H1 (cell line): ENCODE data around the gene TM9SF1. TPM values are rescaled to one million over a fixed set of nuclear protein-coding genes. Genes with fewer than 3 reads are reported as not detected.

Experiments
- CTCF ChIA-PET: fragments of 300-600 bp; sonication (Branson Sonifier 250); formaldehyde crosslinking; loops from one replicate; lab custom pipeline; 2021; ENCODE audit not compliant: partially characterized antibody; lab: Charles Lee
- POLR2A ChIA-PET: fragments of 300-600 bp; sonication (Branson Sonifier 250); formaldehyde crosslinking; loops from one replicate; lab custom pipeline; 2021; ENCODE audit warnings: inconsistent platforms; ENCODE audit not compliant: partially characterized antibody; lab: Charles Lee
- DNase-seq, 2 experiments: peaks; one replicate each; pipeline versions ENCODE4 v3.0.0 to v3.0.0-alpha.2; 2010 to 2022; ENCODE audit warnings: low spot score in 2 of 2, low read depth in 1 of 2, mixed read lengths in 1 of 2
- FAIRE-seq: peaks from 2 replicates; lab custom pipeline; 2011; peaks lifted over from hg19 to GRCh38; lab: Jason Lieb, UNC
- H2AFZ ChIP-seq: 2 replicates; pipeline ENCODE4 v1.8.1; 2012; ENCODE audit warnings: low read length, inconsistent platforms
- H2AK5ac ChIP-seq: 2 replicates; pipeline ENCODE4 v1.6.1; 2013; ENCODE audit warnings: low read depth, low read length
- H2BK120ac ChIP-seq: replicated peaks from 2 replicates; pipeline ENCODE3; 2013; ENCODE audit warnings: low read depth, low read length, inconsistent platforms
- H2BK12ac ChIP-seq: 2 replicates; pipeline ENCODE4 v1.6.1; 2013; ENCODE audit warnings: low read depth, low read length
- H2BK15ac ChIP-seq: 2 replicates; pipeline ENCODE4 v1.6.1; 2013; ENCODE audit warnings: low read length
- H2BK20ac ChIP-seq: 2 replicates; pipeline ENCODE4 v1.6.1; 2013; ENCODE audit warnings: low read length
- H2BK5ac ChIP-seq: 2 replicates; pipeline ENCODE4 v1.6.1; 2013; ENCODE audit warnings: low read depth, low read length
- H3K14ac ChIP-seq: 2 replicates; pipeline ENCODE4 v1.6.1; 2013; ENCODE audit warnings: inconsistent platforms; ENCODE audit not compliant: insufficient read length
- H3K18ac ChIP-seq: 2 replicates; pipeline ENCODE4 v1.6.1; 2013; ENCODE audit warnings: low read length; ENCODE audit errors: extremely low read depth
- H3K23ac ChIP-seq: 2 replicates; pipeline ENCODE4 v1.6.1; 2013; ENCODE audit warnings: inconsistent platforms; ENCODE audit not compliant: insufficient read length
- H3K23me2 ChIP-seq: 2 replicates; pipeline ENCODE4 v1.6.1; 2013; ENCODE audit warnings: low read depth, low read length
- H3K27ac ChIP-seq: 2 replicates; pipeline ENCODE4 v1.6.1; 2011; ENCODE audit warnings: low read depth, low read length, inconsistent platforms
- H3K27me3 ChIP-seq, 4 experiments: replicated peaks in 1 of 4; 1 replicate in 1 of 4; 2 replicates in 3 of 4; pipeline versions ENCODE4 v1.6.1 to v1.8.1; 2011 to 2013; ENCODE audit warnings: low read length in 3 of 4, mild to moderate bottlenecking in 3 of 4, inconsistent platforms in 2 of 4, mixed read lengths in 2 of 4, moderate library complexity in 1 of 4; ENCODE audit not compliant: control insufficient read depth in 3 of 4, insufficient read depth in 3 of 4; ENCODE audit errors: extremely low read depth in 1 of 4
- H3K36me3 ChIP-seq, 4 experiments: 2 replicates each; pipeline versions ENCODE4 v1.6.1 to v1.8.1; 2011 to 2013; ENCODE audit warnings: mild to moderate bottlenecking in 4 of 4, low read length in 3 of 4, moderate library complexity in 2 of 4, control low read depth in 1 of 4, inconsistent platforms in 1 of 4; ENCODE audit not compliant: insufficient read depth in 4 of 4, control insufficient read depth in 2 of 4
- H3K4ac ChIP-seq: replicated peaks from 2 replicates; pipeline ENCODE3; 2013; ENCODE audit warnings: low read length, low read depth, mixed read lengths, inconsistent platforms; ENCODE audit not compliant: insufficient read length
- H3K4me1 ChIP-seq, 4 experiments: replicated peaks in 1 of 4; 1 replicate in 1 of 4; 2 replicates in 3 of 4; pipeline versions ENCODE4 v1.6.1 to v1.8.1; 2011 to 2013; ENCODE audit warnings: low read length in 3 of 4, inconsistent platforms in 2 of 4, mixed read lengths in 1 of 4; ENCODE audit not compliant: insufficient read depth in 4 of 4, control insufficient read depth in 3 of 4
- H3K4me2 ChIP-seq, 2 experiments: 2 replicates each; pipeline versions ENCODE4 v1.6.1 to v1.8.1; 2011 to 2013; ENCODE audit warnings: low read depth in 2 of 2, low read length in 2 of 2, control low read depth in 1 of 2, inconsistent platforms in 1 of 2, mild to moderate bottlenecking in 1 of 2; ENCODE audit not compliant: insufficient read depth in 1 of 2
- H3K4me3 ChIP-seq, 4 experiments: fragments of 200-600, 300-600 bp in 1 of 4; sonication (generic), shearing (Covaris generic), sonication (Bioruptor Twin) in 1 of 4; 2 replicates each; pipeline versions ENCODE4 v1.5.1 to v1.8.1; 2011 to 2016; ENCODE audit warnings: low read length in 4 of 4, low read depth in 3 of 4, control low read depth in 2 of 4, inconsistent platforms in 2 of 4, mild to moderate bottlenecking in 2 of 4, mixed read lengths in 1 of 4, moderate library complexity in 1 of 4; ENCODE audit not compliant: insufficient read depth in 2 of 4; ENCODE audit errors: extremely low read depth in 1 of 4
- H3K56ac ChIP-seq: replicated peaks from 2 replicates; pipeline ENCODE3; 2013; ENCODE audit warnings: low read depth, mild to moderate bottlenecking, mixed read lengths, low read length, inconsistent platforms; ENCODE audit not compliant: insufficient read length
- H3K79me1 ChIP-seq: 2 replicates; pipeline ENCODE4 v1.6.1; 2013; ENCODE audit warnings: low read depth, low read length, control low read depth
- H3K79me2 ChIP-seq, 2 experiments: 2 replicates each; pipeline versions ENCODE4 v1.6.1 to v1.8.1; 2012 to 2013; ENCODE audit warnings: low read length in 2 of 2, mild to moderate bottlenecking in 2 of 2, inconsistent platforms in 1 of 2; ENCODE audit not compliant: insufficient read depth in 2 of 2, control insufficient read depth in 1 of 2
- H3K9ac ChIP-seq, 4 experiments: replicated peaks in 1 of 4; 1 replicate in 1 of 4; 2 replicates in 3 of 4; pipeline versions ENCODE4 v1.6.1 to v1.8.1; 2011 to 2013; ENCODE audit warnings: low read depth in 3 of 4, low read length in 3 of 4, control low read depth in 2 of 4, mild to moderate bottlenecking in 2 of 4, moderate library complexity in 2 of 4, inconsistent platforms in 1 of 4; ENCODE audit errors: extremely low read depth in 1 of 4
- H3K9me3 ChIP-seq, 2 experiments: 2 replicates each; pipeline versions ENCODE4 v1.6.1 to v1.8.1; 2012 to 2013; ENCODE audit warnings: mild to moderate bottlenecking in 2 of 2, moderate library complexity in 2 of 2, control low read depth in 1 of 2, inconsistent platforms in 1 of 2, low read depth in 1 of 2, low read length in 1 of 2, mixed read lengths in 1 of 2; ENCODE audit not compliant: insufficient read depth in 2 of 2
- H4K20me1 ChIP-seq, 2 experiments: replicated peaks in 1 of 2; 2 replicates each; pipeline versions ENCODE3 to v1.8.1; 2011 to 2013; ENCODE audit warnings: inconsistent platforms in 2 of 2, low read length in 2 of 2, mild to moderate bottlenecking in 1 of 2; ENCODE audit not compliant: insufficient read depth in 2 of 2, control insufficient read depth in 1 of 2
- H4K5ac ChIP-seq: 2 replicates; pipeline ENCODE4 v1.6.1; 2013; ENCODE audit warnings: low read length, low read depth, mixed read lengths, inconsistent platforms; ENCODE audit not compliant: insufficient read length
- H4K8ac ChIP-seq: 2 replicates; pipeline ENCODE4 v1.8.0; 2013; ENCODE audit warnings: mild to moderate bottlenecking, moderate library complexity, low read length, inconsistent platforms; ENCODE audit not compliant: insufficient read depth; ENCODE audit errors: extremely low read depth
- H4K91ac ChIP-seq: replicated peaks from 2 replicates; pipeline ENCODE3; 2013; ENCODE audit warnings: low read length, mixed read lengths, inconsistent platforms; ENCODE audit not compliant: insufficient read length
- ASH2L ChIP-seq: fragments of 200-600, 300-600 bp; sonication (generic); IDR thresholded peaks from one replicate; pipeline ENCODE4 v1.7.1; 2017; ENCODE audit warnings: low read length
- BCL11A ChIP-seq, 2 experiments: IDR thresholded peaks; one replicate each; pipeline ENCODE4 v1.6.1; 2011; ENCODE audit warnings: low read depth in 2 of 2, low read length in 2 of 2, mild to moderate bottlenecking in 2 of 2
- CREB1 ChIP-seq: IDR thresholded peaks from 2 replicates; pipeline ENCODE4 v1.6.1; 2012; ENCODE audit warnings: inconsistent platforms
- HDAC2 ChIP-seq, 2 experiments: fragments of 300-600 bp in 1 of 2; sonication (generic) in 1 of 2; IDR thresholded peaks; 2 replicates each; pipeline ENCODE4 v1.6.1; 2011 to 2012; ENCODE audit warnings: low read depth in 2 of 2, low read length in 2 of 2, mild to moderate bottlenecking in 2 of 2, moderate library complexity in 2 of 2, borderline replicate concordance in 1 of 2, inconsistent platforms in 1 of 2
- TEAD4 ChIP-seq: IDR thresholded peaks from 2 replicates; pipeline ENCODE4 v1.6.1; 2012; ENCODE audit warnings: low read depth, low read length, inconsistent platforms, mixed read lengths
- WGBS, 2 experiments: shearing (Covaris generic) in 1 of 2; methylation state at CpG; one replicate each; pipeline versions ENCODE4 v1.1.6 to v1.1.7; 2013 to 2015; ENCODE audit warnings: low lambda C conversion rate in 2 of 2, mixed read lengths in 2 of 2, inconsistent platforms in 1 of 2, low coverage in 1 of 2, missing lambda C conversion rate in 1 of 2; ENCODE audit not compliant: insufficient replicate concordance in 2 of 2, insufficient coverage in 1 of 2, insufficient read length in 1 of 2; ENCODE audit errors: extremely low coverage in 1 of 2, missing lambda C conversion rate in 1 of 2; 5-methylcytosine and 5-hydroxymethylcytosine counted together
- polyA plus RNA-seq, 7 experiments: library from polyadenylated mRNA; depleted of rRNA in 3 of 7; stranded (reverse) in 5 of 7; unstranded in 2 of 7; fragments of >200 nt in 5 of 7; fragments of 200-250 nt in 2 of 7; gene quantifications; 1 replicate in 5 of 7; 2 replicates in 1 of 7; 4 replicates in 1 of 7; pipeline versions ENCODE4 v1.2.1 to v1.2.3, GENCODE V29; 2011 to 2013; ENCODE audit warnings: missing spikeins in 2 of 7, mixed read lengths in 2 of 7
- total RNA-seq: library from RNA; stranded (reverse); fragmentation: NEBNext Ultra II Directional; extraction: Animal tissue kit (Norgen Biotek cat#: 25700); gene quantifications from 2 replicates; pipeline ENCODE4 v1.2.1, GENCODE V29; 2021

The TM9SF1 gene
- total and polyA plus RNA-seq, 2 of the 8 experiments (the other 6 are each of a cell fraction or from before 2014, with no cell fraction given), result 22.2 to 29.2 TPM

GRCh38 chr14:24160499-24160849, 34.8 kb downstream of the TM9SF1 start:
- no peak overlapping the region for H2BK20ac ChIP-seq
- H2AK5ac ChIP-seq, result no peak overlapping the region
- H4K5ac ChIP-seq, result no peak overlapping the region
- H4K8ac ChIP-seq, result no peak overlapping the region
- H3K18ac ChIP-seq, result no peak overlapping the region
- no peaks in the 10 kb centered on the region for H3K27me3 ChIP-seq
- peaks cover 22 to 44% (median 35%) of the 10 kb centered on the region in 4 experiments for H3K36me3 ChIP-seq
- FAIRE-seq, result no peak
- peaks cover 2 to 19% of the 10 kb centered on the region in 2 experiments for H4K20me1 ChIP-seq
- no peak overlapping the region for H2BK12ac ChIP-seq
- no peak overlapping the region for H3K27ac ChIP-seq
- no peak overlapping the region for H3K23ac ChIP-seq
- H3K4me1 ChIP-seq, result peaks cover 0 to 10% (median 2%) of the 10 kb centered on the region in 4 experiments; a peak in 3 of 7 replicates
- H3K9me3 ChIP-seq, result no peaks in the 10 kb centered on the region
- H2BK5ac ChIP-seq, result no peak overlapping the region
- H3K56ac ChIP-seq, result no peak overlapping the region
- H3K4ac ChIP-seq, result no peak overlapping the region
- no peak overlapping the region for H3K14ac ChIP-seq
- POLR2A ChIA-PET, result interaction anchor here (0.7 to 7.6 kb wide), 26 partner anchors 10 to 158 kb away, joined by 3 to 93 read pairs (median 5); partner anchors contain the start of genes CHMP4A, DCAF11, DHRS1 and EMC9
- WGBS, 2 experiments, result 100% methylated on average over 3 of the region's 4 CpGs; no CpG with 5 or more reads in 1 of the 2 experiments
- no peak overlapping the region for H3K9ac ChIP-seq
- no peaks in the 10 kb centered on the region for H3K79me1 ChIP-seq
- H2BK15ac ChIP-seq, result no peak overlapping the region
- H2AFZ ChIP-seq, result no peak overlapping the region
- CTCF ChIA-PET, result interaction anchor here (0.6 to 3.3 kb wide), 32 partner anchors 9 to 197 kb away, joined by 3 to 26 read pairs (median 5); partner anchors contain the start of genes CIDEB, DCAF11, IPO4 and NRL
- H3K79me2 ChIP-seq, result no peaks in the 10 kb centered on the region
- 0 out of 2 replicates have a peak, but pooled peaks cover 2% of the 10 kb centered on the region for H3K23me2 ChIP-seq
- DNase-seq, result no peak
- H4K91ac ChIP-seq, result no peak overlapping the region
- H3K4me3 ChIP-seq, result no peak overlapping the region
- TF ChIP-seq CREB1 (no peak), BCL11A (IDR thresholded peaks at IDR 0.05; ENCODE audit: low read depth in 2 of 2, low read length in 2 of 2) (no peak), TEAD4 (no peak), ASH2L (no peak), HDAC2 (IDR thresholded peaks at IDR 0.05; ENCODE audit: borderline replicate concordance in 1 of 2, low read depth in 2 of 2, low read length in 2 of 2) (no peak)
- no peak overlapping the region for H3K4me2 ChIP-seq
- H2BK120ac ChIP-seq, result no peak overlapping the region
